ENCODE data around the gene CHEK2.

GRCh38 chr22:28736301-28737155 lies 5.1 kb downstream of the CHEK2 start:
- TF ChIP-seq CTCF (conservative IDR thresholded peaks at IDR 0.05; ENCODE audit: low read depth in 2 of 2), result no peak
- no peak for TF ChIP-seq POLR2AphosphoS5 (IDR thresholded peaks at IDR 0.05; ENCODE audit: low read depth)
- no peak for TF ChIP-seq EZH2 (IDR thresholded peaks at IDR 0.05; ENCODE audit: low read depth, unreplicated experiment)
- no peak for TF ChIP-seq EZH2phosphoT487 (IDR thresholded peaks at IDR 0.05; ENCODE audit: unreplicated experiment)
